Ovary (tissue), 9 donors: ENCODE results near the gene RPLP2. TPM values are rescaled to one million over a fixed set of nuclear protein-coding genes. Genes with fewer than 3 reads are reported as not detected.

Source experiments
- DNase-seq, 5 donors: peaks; one replicate each; pipeline ENCODE4 v3.0.0-alpha.2; 2019 to 2020
- H3K27ac ChIP-seq, 2 donors: fragments of 200-600 bp; one replicate each; pipeline versions ENCODE4 v1.5.1 to v1.8.0; 2019 to 2022
- H3K27me3 ChIP-seq: fragments of 200-600 bp; one replicate; pipeline ENCODE4 v1.8.0; 2022
- H3K36me3 ChIP-seq: fragments of 200-600 bp; sonication (generic); one replicate; pipeline ENCODE4 v1.5.1; 2019
- H3K4me1 ChIP-seq: one replicate; pipeline ENCODE4 v1.8.1; 2013; ENCODE audit warnings: mild to moderate bottlenecking, moderate library complexity; ENCODE audit not compliant: insufficient read depth
- H3K4me3 ChIP-seq: fragments of 200-600 bp; sonication (generic); one replicate; pipeline ENCODE4 v1.5.1; 2017
- H3K9me3 ChIP-seq, 2 donors: fragments of 200-600 bp in 1 of 2; sonication (generic) in 1 of 2; one replicate each; pipeline versions ENCODE4 v1.5.1 to v1.8.1; 2013 to 2019; ENCODE audit warnings: mild to moderate bottlenecking in 1 of 2, moderate library complexity in 1 of 2
- CTCF ChIP-seq, 3 donors: fragments of 450-650 bp in 2 of 3; fragments of 200-600 bp in 1 of 3; IDR thresholded peaks; one replicate each; pipeline versions ENCODE4 v1.5.1 to v1.8.0; 2016 to 2022; ENCODE audit warnings: antibody characterized with exemption in 3 of 3, mild to moderate bottlenecking in 1 of 3
- EP300 ChIP-seq: sonication (generic); formaldehyde crosslinking; IDR thresholded peaks from one replicate; pipeline ENCODE4 v1.6.1; 2017; ENCODE audit warnings: antibody characterized with exemption
- POLR2A ChIP-seq: fragments of 450-650 bp; IDR thresholded peaks from one replicate; pipeline ENCODE4 v1.6.1; 2017; ENCODE audit warnings: antibody characterized with exemption, mild to moderate bottlenecking, moderate library complexity
- WGBS, 3 donors: extraction: QIAGEN DNeasy Blood & Tissue Kit in 1 of 3; methylation state at CpG; one replicate each; pipeline versions ENCODE4 v1.1.5 to v1.1.7; 2013 to 2017; 5-methylcytosine and 5-hydroxymethylcytosine counted together
- intact Hi-C, 4 donors: fragments of 100-400 bp; cut with DNase I; formaldehyde crosslinking; loops; one replicate each; pipeline versions ENCODE4 v1.11.0 to v1.15.1; 2022 to 2023
- polyA plus RNA-seq, 2 donors: library from polyadenylated mRNA; stranded (reverse); fragments of 200-250 nt in 1 of 2; fragments of 350-450 nt in 1 of 2; fragmentation: Illumina TruSeq in 1 of 2; extraction: RNeasy Lipid Tissue Mini Kit (QIAGEN cat#74804) in 1 of 2; gene quantifications; one replicate each; pipeline ENCODE4 v1.2.3, GENCODE V29; 2013 to 2014
- total RNA-seq, 7 donors: library from RNA; depleted of rRNA in 2 of 7; stranded (reverse); fragments of >200 nt in 2 of 7; fragmentation: NEBNext Ultra II Directional in 3 of 7; extraction: Animal tissue kit (Norgen Biotek cat#: 25700) in 3 of 7; gene quantifications; one replicate each; pipeline versions ENCODE4 v1.1.0 to v1.2.4, GENCODE V29; 2016 to 2023
- donor health status: DM: no; HTN: no; CAD: no; lungs with moderate emphysema.
- donor health status: DM: no; HTN: no; CAD: no.
- donor health status: Bipolar disorder and iron deficiency.
- donor health status: DM: yes; HTN: yes; CAD: no.
- donor health status: DM: no; HTN: no; CAD: no.
- donor health status: DM: yes; HTN: yes; CAD: no.

The RPLP2 gene
- total and polyA plus RNA-seq, 9 donors: 237 to 4,238 (median 2,804) TPM

- no peaks in the 10 kb centered on the region for H3K27me3 ChIP-seq
- intact Hi-C loops: no loop called here
- no peaks in the 10 kb centered on the region for H3K36me3 ChIP-seq
- H3K4me3 ChIP-seq: peak overlapping the region; percentile 99
- 23 to 25% (median 23%) methylated on average over 11 of the region's 11 CpGs for WGBS, 3 donors
- TF ChIP-seq EP300 (no peak), CTCF (IDR thresholded peaks at IDR 0.05) (no peak), POLR2A (no peak)
- H3K9me3 ChIP-seq: no peaks in the 10 kb centered on the region
- DNase-seq: no peak
- H3K27ac ChIP-seq: peak overlapping the region in 1 of 2 donors; percentile 67
- peaks cover 12% of the 10 kb centered on the region for H3K4me1 ChIP-seq
These were observed 33.6 kb upstream of the RPLP2 start for GRCh38 chr11:776263-776560.

DNA sequence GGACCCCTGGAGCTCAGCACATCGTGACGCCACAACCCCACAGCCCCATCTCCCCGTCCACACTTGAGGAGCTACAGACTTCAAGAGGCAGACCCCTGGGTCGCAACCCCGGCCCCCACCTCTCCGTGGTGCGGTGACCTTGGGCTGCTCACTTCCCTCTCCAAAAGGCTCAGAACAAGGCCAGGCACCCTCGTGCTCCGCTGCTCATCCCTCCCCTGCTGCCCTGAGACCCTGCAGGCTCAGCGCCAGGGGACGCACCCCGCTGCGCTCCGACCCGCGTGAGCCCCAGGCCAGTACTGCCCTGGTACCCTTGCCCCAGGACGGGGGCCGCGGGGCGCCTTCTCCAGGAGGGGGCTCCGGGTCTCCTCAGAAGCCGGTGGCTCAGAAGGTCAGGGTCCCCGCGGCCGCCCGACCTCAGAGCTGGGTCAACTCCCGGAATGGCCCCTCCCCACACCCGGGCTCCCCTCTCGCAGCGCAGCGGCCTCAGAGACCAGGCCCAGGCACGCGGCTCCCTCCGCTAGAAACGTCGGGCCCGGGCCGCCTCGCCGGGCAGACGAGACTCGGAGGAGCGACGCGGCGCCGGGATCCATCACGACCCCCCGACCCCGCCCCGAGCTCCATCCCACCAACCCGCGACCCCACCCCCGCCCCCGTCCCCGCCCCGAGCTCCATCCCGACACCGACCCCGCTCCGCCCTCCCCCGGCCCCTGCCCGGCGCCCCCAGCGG is 33.0 kb upstream of the RPLP2 start:
- Histone ChIP-seq H3K27me3 (no peaks in the 10 kb centered on the region), H3K27ac (peak overlapping the region; percentile 67 to 81), H3K4me3 (peak overlapping the region; percentile 99), H3K9me3 (no peaks in the 10 kb centered on the region), H3K4me1 (peaks cover 12% of the 10 kb centered on the region), H3K36me3 (no peaks in the 10 kb centered on the region)
- TF ChIP-seq EP300 (no peak), CTCF (IDR thresholded peaks at IDR 0.05) (no peak), POLR2A (no peak)
- intact Hi-C loops: no loop called here
- peak in 4 of 5 donors; percentile 33 to 68 (median 57) for DNase-seq
- 0 to 2% (median 1%) methylated on average over 29 to 65 of the region's 65 CpGs for WGBS, 3 donors

GRCh38 chr11:777288-778255 is 32.2 kb upstream of the RPLP2 start, which contains the start of gene GATD1:
Gene GATD1, minus strand, starts transcription at chr11:777487. Its CDS starts 25 bp downstream, at chr11:777462.
- intact Hi-C loops: no loop called here
- peak within 1 kb of the TSS; percentile 67 to 81 for H3K27ac ChIP-seq
- H3K4me1 ChIP-seq: peaks cover 12% of the 10 kb centered on the region
- H3K36me3 ChIP-seq: no peaks in the 10 kb centered on the region
- TF ChIP-seq POLR2A (peak; percentile 71), CTCF (IDR thresholded peaks at IDR 0.05) (peak in 1 of 3 donors; percentile 40), EP300 (no peak)
- no peaks in the 10 kb centered on the region for H3K9me3 ChIP-seq
- DNase-seq: peak; percentile 90 to 95 (median 93)
- peak within 1 kb of the TSS; percentile 99 for H3K4me3 ChIP-seq
- WGBS, 3 donors: 1 to 2% (median 1%) methylated on average over 49 to 108 of the region's 110 CpGs
- no peaks in the 10 kb centered on the region for H3K27me3 ChIP-seq
